G401.6 (cell line): Measurements from ENCODE around the gene CFAP100.
A peak's percentile ranks its signal among the peaks of the same experiment; 100 is the strongest.

Source experiments
- FAIRE-seq: peaks from 2 replicates; lab custom pipeline; 2012; peaks lifted over from hg19 to GRCh38; lab: Jason Lieb, UNC

Gene CFAP100

DNA sequence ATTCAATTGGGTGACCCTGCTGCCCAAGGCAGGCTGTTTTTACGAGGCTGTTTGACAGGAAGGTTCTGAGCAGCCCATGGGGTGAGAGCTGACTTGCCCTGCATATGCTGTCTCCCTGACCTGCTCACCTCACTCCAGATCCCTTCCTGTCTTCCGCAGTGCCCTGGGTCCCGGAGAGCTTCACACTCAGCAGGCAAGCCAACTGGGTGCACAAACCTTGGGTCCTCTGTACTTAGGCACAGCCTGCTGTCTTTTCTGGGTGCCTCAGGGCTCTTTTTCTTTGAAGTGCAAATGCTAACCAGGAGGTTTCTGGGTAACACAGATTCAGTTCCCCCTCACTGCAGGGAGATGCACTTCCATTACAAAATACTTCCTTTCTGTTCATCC is 48.1 kb downstream of the CFAP100 start:
- FAIRE-seq, result no peak

DNA sequence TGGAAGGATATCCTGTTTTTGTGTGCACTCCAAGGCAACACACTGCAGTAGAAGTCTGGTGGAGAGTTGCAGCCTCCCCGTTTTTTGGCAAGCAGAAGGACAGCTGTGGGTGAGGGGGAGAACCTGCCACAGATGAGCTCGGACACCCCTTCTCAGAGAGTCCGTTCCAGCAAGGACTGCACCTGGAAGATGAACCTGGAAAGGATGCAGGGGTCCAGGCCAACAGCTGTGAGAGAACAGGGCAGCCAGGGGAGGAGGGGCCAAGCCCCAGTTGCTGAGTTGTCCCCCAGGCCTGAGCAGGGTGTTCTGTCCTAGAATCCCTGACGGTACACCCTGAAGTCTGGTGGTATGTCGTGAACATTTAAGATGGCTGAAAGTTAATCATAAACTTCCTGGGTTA is 50.8 kb downstream of the CFAP100 start:
- no peak for FAIRE-seq

DNA sequence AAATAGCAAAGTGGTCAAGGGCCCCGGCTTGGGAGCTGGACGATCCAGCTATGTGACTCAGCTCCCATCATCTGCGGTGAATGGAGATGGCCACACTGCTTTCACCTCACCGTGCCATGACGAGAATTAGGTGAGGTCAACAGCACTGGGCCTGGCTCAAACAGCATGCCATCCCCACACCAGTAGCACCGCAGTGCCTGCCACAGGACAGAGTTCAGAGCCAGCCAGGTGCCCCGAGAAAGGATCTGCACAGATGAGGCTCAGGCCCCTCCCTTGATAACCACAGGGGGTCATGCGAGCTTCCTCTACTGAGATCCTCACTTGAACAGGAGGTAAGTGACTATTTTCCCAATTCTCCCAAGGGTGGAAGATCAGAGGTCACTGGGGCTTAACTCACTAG is 51.6 kb downstream of the CFAP100 start:
- FAIRE-seq, result no peak

DNA sequence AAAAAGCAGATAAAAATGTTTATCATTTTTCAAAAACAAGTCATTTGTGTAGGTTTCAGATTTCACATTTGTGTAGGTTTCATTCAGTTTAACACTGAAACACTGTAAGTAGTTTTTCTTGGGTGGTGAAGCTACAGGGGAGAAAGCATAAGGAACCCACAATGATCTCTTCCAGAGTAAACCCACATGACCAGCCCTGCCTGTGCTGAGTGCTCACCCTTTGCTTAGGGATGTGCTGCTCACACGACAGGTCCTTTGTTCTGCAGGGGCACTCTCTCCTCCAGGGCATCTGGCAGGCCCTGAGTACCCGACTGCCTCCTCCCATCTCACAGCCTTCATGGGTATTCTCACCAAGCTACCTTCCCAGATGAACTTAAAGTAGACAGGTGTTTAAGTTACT is 52.1 kb downstream of the CFAP100 start:
- FAIRE-seq, result no peak

DNA sequence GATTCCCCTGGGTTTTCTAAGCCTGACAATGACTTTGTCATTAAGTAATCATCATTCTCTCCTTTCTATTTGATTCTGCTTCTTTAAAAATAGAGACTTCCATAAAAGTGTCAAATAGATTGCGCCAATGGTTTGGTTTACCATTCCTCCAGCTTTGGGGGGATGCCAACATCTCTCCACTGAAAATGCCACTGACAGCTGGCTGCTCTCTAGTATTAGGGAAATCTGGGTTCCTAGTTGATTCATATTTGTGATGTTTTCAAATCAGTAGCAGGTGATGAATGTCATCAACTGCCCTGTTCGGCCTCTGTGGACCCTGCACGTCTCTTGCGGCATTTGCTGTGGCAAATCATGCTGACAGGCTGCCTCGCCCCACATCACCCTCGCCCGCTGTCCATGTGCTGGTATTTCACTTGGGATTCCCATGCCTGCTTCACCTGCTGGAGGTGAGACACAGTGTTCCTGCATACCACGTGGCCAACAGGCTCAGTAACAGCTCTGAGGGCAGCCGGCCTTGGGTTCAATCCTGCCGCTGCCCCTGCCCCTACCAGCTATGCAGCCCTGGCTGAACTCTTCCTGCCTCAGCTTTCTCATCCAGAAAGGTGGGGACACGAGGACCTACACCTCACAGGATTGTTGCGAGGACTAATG is 52.9 kb downstream of the CFAP100 start:
- FAIRE-seq, result no peak

DNA sequence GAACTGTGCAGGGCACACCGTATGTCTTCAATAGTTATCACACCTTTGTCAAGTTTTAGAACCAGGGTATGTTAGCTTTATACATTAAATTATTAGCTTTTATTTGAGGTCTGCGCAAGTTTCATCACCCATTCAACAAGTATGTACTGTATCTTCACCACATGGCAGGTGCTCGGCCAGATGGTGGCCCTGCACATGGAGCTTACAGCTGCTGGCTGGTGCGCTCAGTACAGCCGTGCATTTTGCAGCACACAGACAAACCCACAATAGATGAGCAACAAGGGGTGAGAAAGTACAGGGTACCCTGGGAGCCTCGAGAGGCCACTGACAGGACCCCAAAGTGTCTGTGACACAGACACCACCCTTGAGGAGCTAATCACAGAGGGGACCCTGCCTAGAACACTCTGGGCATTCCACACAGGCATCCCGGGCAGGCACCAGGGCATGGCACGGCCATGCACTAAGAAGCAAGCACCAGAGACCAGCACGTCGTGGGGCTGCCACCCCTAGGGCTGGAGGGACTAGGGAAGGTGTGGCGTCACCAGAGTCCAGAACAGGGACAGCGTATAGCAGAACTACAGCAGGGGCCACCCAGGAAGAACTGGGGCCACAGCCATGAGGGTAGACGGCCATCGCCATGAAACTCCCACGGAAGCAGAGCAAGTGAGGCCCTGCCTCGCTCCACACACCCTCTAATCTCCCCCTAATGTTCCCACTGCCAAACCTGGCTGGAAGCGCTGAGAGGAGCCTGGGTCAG is 53.6 kb downstream of the CFAP100 start:
- FAIRE-seq, result no peak

DNA sequence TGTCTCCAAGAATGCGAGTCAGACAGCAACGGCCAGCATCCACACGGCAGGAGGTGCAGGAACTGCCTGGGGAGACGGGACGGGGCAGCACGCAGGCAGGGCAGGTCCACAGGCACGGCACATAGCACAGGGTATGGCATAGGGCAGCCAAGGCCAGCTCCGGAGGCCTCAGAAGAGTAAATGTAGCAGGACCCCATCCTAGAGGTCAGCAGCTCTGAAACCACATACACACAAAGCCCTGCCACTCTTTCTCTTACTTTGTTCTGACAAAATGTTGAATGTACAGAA is 54.1 kb downstream of the CFAP100 start:
- no peak for FAIRE-seq

DNA sequence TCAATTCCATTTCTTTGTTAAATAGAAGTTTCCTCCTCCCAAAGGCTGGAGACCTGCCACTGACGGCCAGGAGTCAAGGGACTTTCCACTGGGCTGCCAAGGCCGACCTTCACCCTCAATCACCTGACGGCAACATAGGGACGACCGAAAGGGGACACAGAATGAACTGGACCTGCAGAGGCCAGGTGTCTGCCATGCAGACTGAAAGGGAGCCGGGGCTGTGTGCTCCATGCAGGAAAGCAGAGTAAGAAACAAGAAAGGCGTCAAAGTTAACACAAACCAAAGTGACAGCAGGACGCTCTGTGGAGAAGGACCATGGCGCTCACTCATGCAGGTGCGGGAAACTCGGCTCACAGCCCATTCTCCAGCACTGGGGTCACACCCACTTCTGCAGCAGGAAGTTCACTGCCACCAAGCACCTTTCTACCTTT is 54.9 kb downstream of the CFAP100 start:
- no peak for FAIRE-seq

DNA sequence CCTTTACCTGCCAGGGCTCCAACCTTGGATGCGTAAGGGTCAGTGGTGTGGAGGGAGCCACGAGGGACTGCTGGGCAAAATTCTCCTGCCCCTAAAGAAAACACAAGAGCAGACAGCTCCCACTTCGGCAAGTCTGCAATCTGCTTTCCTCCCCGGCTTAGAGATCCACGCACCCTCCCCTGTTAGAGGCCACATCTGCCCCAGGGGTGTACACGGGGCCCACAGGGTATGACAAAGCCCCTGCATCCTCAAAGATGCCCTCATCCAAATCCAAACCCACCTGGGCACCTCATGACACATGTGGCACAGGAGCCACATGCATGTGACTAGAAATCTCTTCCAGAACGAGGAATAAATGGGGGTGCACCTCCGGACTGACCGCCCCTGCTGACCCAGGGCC is 55.5 kb downstream of the CFAP100 start:
- no peak for FAIRE-seq

DNA sequence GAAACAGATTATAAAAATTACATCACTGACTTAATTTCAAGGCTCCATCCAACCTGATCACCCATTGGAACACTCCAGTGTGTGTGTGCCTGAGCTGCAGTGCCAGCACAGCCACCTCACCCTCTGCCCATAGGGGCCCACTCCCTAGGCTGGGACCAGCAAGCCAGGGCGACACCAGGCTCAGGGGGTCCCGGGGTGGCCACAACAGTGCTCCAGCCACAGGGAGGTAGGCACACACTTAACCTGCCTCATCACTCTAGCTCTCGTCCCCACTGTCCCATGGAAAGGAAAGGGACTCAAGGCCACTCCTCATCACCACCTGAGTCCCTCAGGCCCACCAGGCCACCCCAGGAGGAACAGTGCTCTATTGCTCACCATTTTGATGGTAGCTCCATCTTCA is 56.0 kb downstream of the CFAP100 start:
- no peak for FAIRE-seq

DNA sequence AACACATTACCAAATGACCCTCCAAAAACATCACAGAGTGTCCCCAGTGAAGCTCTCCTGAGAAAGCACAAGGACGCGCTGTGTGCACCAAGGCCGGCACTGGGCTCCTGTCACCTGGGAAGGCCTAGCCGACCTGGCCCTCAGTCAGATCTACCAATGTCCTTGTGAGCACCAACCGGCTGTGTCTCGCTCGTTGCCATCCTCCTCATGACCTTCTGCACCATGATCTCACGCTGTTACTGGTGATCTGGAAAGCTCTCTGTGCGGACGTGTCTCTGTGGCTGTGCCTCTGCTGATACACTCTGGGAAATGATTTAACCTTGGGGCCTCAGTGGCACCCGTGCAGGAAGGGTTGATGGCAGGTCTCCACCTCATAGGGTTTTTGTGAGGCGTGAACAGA is 56.8 kb downstream of the CFAP100 start:
- FAIRE-seq, result no peak

DNA sequence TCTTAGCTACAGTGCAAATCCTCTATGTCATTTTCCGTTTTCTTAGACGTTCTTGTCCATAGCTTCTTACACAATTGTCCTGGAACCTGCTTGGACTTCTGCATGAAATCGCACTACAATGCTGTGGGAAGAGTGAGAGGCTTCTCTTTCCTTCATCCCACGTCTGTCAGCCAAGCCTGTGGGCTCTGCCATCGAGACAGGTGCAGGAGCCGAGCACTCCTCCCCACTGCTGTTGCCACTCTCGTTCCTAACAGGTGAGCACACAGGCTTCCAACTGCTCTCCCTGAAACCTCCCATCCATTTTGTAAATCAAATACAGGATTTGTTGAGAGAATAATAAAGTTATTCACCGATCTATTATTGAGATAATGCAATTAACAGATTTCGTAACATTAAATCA is 57.5 kb downstream of the CFAP100 start:
- FAIRE-seq, result no peak

DNA sequence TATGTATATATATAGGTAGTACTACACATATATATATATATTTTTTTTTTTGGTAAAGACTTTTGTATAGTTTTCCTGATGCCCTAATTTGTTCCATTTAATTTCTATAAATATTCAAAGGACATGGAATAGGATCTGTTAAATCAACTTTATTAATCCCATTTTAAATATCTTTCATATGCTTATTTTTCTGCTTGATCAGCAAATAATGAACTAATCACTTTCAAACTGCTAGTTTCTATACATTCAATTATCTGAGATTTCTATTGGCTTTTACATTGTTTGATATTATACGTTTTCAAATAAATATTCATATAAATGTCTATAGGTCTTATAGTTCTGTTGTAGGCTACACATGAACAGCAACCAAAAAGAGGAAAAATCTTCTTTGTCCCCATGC is 59.3 kb downstream of the CFAP100 start:
- peak; percentile 83 for FAIRE-seq

DNA sequence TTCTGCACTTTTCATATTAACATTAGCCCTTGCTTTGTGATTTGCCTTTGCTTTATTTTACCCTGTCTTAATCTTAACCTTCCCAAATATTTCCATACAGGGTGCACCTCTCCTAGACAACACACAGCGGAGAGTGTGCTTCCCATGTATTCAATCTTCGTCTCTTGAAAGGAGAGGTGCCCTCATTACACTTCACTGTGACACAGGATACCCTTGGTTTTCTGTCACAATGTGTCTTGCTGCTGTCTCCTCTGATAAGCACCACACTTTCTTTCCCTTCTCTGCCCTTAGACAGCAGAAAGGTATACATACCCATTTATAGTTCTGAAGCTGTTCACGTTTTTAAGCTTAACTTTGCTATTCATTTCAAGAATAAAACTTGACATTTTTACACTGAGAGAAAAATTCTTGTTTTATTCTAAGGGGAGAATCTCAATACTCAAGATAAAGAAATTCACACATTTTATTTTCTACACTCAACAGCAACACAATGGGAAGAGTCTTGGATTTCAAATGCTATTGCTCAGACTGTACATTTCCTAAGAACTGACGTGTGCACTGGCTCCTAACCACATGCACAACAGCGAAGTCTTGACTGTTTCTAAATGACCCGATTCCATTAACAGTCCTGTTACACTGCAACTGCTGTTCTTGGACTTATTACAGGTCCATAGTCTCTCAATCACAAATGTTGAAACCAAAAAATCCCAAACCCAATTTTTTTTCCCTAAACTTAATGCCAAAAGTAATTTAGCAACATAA is 59.9 kb downstream of the CFAP100 start:
- no peak for FAIRE-seq

DNA sequence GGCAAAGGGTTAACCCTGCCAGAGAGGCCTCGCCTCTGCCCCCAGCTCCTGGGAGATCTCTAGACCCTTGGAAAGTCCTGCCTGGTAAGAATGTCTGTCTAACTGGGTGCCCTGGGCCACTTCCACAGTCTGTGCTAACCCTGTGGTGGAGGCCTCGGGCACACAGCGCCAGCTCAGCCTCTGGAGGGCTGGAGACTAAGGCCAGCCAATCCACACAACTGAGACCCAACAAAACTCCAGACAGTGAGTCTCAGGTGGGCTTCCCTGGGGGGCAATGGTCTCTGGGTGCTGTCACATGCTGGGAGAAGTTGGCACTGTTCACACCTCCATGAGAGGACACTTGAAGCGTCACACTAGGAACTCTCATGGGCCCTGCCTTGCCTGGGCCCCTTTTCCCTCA is 61.5 kb downstream of the CFAP100 start:
- no peak for FAIRE-seq

DNA sequence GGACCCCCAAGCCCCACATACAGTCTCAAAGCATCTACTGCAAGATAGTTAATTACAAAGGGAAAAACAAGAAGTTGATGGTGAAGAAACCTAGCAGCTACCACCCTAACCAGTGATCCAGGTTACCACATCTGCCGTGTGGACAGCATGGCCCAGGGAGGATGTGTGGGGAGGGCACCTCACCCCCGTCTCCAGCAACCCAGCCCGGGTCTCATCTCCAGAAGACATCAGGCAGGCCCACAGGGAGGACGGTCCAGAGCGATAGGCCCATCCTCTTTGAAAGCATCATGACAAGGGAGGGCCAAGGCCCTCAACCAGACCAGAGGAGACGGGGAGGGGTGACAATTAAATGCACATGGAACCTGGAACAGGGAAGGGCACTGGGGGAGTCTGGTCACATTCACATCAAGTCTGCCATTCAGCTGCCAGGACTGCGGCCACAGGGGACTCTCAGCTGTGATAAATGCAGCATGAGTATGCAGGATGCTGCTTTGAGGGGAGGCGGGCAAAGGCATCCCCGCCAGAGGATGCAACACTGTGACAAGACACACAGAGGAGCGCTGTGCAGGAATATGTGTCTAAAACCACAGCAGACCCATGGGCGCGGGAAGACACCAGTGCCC is 62.2 kb downstream of the CFAP100 start:
- FAIRE-seq, result no peak

DNA sequence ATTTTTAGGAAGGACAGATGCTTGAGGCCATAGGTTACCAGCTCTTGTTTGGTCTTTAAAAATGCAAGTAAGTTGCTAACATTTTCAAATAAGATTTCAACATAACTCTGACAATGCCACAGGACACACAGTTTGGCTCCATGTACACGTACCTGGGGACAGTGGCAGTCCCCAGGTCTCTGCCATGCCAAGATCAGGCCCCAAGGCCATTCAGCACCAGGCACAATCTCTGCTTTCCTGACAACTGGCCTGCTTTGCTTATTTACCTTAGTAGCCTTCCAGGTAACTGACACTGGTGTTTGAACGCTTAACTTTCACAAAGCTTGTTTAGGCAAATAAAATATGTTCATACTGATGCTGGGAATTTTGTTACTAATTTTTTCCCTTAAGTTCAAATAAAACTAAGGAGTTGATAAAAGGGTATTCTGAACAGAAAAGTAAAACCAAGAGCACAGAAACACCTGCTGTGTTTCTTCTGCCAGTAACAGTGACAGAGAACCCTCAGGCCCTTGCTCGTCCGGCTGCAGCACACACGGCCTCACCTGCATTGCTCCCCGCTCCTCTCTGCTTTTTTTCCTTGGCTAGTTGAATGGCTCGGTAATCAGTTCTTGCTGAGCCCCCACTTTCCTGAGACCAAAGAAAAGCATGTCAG is 64.5 kb downstream of the CFAP100 start:
- FAIRE-seq, result no peak

DNA sequence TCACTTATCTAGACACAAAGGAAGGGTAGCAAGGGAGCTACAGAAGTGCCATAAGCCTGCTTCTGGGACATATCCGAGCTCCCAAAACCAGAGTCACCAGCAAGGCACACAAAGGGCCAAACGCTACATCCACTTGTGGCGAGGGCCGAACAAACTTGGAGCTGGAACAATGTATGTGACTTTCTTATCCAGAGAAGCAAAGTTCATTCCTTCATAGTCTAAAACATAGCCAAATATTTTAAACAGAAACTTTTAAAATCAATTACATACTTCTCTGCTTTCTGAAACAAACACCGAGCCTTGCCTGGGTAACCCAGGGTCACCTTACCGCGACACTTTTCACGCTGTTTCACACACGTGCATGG is 65.0 kb downstream of the CFAP100 start:
- no peak for FAIRE-seq

DNA sequence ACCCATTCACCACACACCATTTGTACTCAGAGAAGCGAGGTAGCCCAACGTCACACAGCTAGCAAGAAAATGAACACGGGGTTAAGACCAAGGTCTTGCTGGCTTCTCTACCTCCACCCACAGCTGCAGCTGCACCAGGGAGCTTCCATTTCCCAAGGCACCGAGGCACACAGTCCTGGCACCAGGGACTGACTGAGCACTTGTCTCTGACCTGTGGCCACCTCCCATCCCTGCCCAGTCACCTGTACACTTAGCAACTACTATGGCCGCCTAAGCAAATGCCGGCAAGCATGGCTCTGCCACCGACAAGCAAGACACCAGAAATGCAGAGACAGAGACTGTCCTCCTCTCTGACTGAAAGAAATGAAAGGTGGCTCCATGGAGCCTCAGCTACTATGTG is 65.7 kb downstream of the CFAP100 start:
- FAIRE-seq, result no peak

DNA sequence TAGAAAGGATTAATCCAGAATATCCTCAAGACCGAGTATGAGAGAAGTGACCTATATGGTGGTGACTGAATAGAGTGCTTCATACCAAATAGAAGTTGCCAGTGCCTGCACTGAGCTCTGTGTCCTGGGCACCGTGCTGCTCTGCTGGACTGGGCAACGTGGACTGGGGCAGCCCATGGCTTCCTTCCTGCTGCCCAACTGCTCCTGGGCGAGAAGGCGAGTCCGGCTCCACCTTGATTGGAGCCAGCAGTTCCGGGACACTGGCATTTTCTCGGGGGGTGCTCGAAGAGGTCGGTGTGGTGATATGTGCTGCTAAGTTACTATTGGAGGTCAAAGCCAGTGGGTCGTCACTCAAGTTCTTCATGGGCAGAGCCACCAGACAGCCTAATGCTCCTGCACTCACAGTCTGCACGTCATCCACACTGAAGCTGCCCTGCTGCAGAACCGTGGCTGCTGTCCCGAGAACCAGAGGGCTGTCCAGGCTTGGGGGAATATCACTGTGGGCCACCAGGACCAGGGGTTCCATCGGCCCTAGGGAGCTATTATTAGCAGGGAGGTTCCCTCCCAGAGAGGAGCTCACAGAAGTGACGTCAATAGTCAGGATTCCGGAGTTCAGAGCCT is 66.9 kb downstream of the CFAP100 start:
- FAIRE-seq, result no peak

DNA sequence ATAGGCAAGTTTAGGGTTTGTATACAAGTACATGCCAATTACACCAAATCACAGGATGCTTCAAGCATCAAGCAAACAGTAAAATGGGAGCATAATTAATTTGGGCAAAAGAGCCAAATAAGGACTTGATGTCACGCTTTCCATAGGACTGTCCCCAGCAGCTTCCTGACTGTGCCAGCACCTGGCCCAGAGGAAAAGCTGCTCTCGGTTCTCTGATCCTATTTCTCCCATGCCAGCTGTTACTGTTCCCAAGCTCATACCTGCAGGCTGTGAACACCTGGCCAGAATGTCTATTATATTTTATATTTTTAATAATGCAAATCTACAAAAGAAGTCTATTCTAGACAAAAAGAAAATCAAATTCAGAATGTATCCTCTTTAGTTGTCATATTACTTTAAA is 68.8 kb downstream of the CFAP100 start:
- FAIRE-seq, result no peak

DNA sequence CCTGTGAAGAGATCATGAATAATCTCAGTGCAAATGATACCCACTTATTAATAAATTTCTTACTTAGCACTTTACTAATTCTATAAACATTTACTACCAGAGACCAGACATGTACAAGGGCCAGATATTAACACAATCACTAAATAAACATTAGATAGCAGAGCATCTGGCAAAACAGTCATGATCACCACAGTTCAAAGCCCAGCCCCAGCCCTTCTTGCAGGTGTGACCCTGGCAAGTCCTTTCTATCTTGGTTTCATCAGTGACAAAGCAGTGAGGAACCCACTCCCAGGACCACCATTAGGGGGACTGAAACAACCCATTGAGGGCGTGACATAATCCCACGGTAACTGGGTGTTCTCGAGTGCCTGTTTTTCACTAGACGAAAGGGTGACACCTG is 69.4 kb downstream of the CFAP100 start:
- no peak for FAIRE-seq
